Neural cell (in vitro differentiated cells): ENCODE results near the gene DNAJC16. TPM values are rescaled to one million over a fixed set of nuclear protein-coding genes. Genes with fewer than 3 reads are reported as not detected.
A peak's percentile ranks its signal among the peaks of the same experiment; 100 is the strongest.

Source experiments
- H2AFZ ChIP-seq: fragments of 200-600, 300-800 bp; sonication (generic), shearing (Covaris generic); 2 replicates; pipeline ENCODE4 v1.6.0; 2014; ENCODE audit warnings: low read depth, mild to moderate bottlenecking, antibody characterized with exemption, low read length, moderate library complexity
- H3F3A ChIP-seq: fragments of 200-600 bp; shearing (Covaris generic); 2 replicates; pipeline ENCODE4 v1.6.1; 2016; ENCODE audit warnings: mild to moderate bottlenecking, moderate library complexity, mixed read lengths, antibody characterized with exemption, low read length; ENCODE audit not compliant: insufficient read depth, poor library complexity, severe bottlenecking
- H3K27ac ChIP-seq: fragments of 200-600, 300-800 bp; sonication (generic), shearing (Covaris generic); 2 replicates; pipeline ENCODE4 v1.5.1; 2014; ENCODE audit warnings: mild to moderate bottlenecking, low read length, moderate library complexity
- H3K27me3 ChIP-seq: fragments of 300-800, 200-600 bp; sonication (generic), shearing (Covaris generic); 2 replicates; pipeline ENCODE4 v1.6.0; 2014; ENCODE audit warnings: mild to moderate bottlenecking, low read depth, low read length, moderate library complexity; ENCODE audit not compliant: insufficient read depth
- H3K36me3 ChIP-seq: fragments of 300-800, 200-600 bp; sonication (generic), shearing (Covaris generic); 2 replicates; pipeline ENCODE4 v1.5.1; 2014; ENCODE audit warnings: mild to moderate bottlenecking, antibody characterized with exemption, low read length, moderate library complexity; ENCODE audit not compliant: insufficient read depth
- H3K4me2 ChIP-seq: fragments of 300-800, 200-600 bp; sonication (generic), shearing (Covaris generic); 2 replicates; pipeline ENCODE4 v1.6.0; 2014; ENCODE audit warnings: mild to moderate bottlenecking, low read length
- H3K4me3 ChIP-seq: fragments of 300-800, 200-600 bp; sonication (generic), shearing (Covaris generic); 2 replicates; pipeline ENCODE4 v1.5.1; 2014; ENCODE audit warnings: mild to moderate bottlenecking, low read length, moderate library complexity
- H3K79me2 ChIP-seq: fragments of 200-600 bp; shearing (Covaris generic); replicated peaks from 2 replicates; pipeline ENCODE4 v1.6.0; 2014; ENCODE audit warnings: mild to moderate bottlenecking, low read length, moderate library complexity; ENCODE audit not compliant: insufficient read depth
- H3K9ac ChIP-seq: fragments of 300-800, 200-600 bp; sonication (generic), shearing (Covaris generic); 2 replicates; pipeline ENCODE4 v1.6.1; 2016; ENCODE audit warnings: mild to moderate bottlenecking, low read length, mixed read lengths
- H3K9me2 ChIP-seq: fragments of 200-600 bp; shearing (Covaris generic); 2 replicates; pipeline ENCODE4 v1.6.1; 2016; ENCODE audit warnings: mild to moderate bottlenecking, low read length, mixed read lengths; ENCODE audit not compliant: insufficient read depth
- H3K9me3 ChIP-seq: fragments of 200-600, 300-800 bp; sonication (generic), shearing (Covaris generic); 2 replicates; pipeline ENCODE4 v1.6.1; 2016; ENCODE audit warnings: mild to moderate bottlenecking, mixed run types, low read length, moderate library complexity, mixed read lengths
- H4K20me1 ChIP-seq: fragments of 200-600 bp; shearing (Covaris generic); 2 replicates; pipeline ENCODE4 v1.6.1; 2016; ENCODE audit warnings: mild to moderate bottlenecking, mixed run types; ENCODE audit not compliant: insufficient read depth
- EP300 ChIP-seq: fragments of 450-650 bp; conservative IDR thresholded peaks from 2 replicates; pipeline ENCODE4 v1.6.1; 2014; ENCODE audit warnings: antibody characterized with exemption, mild to moderate bottlenecking, moderate library complexity; ENCODE audit not compliant: poor library complexity, severe bottlenecking
- EZH2 ChIP-seq: fragments of 200-600, 300-800 bp; shearing (Covaris generic), sonication (generic); IDR thresholded peaks from 2 replicates; pipeline ENCODE4 v1.6.1; 2014; ENCODE audit warnings: antibody characterized with exemption, low read length, borderline replicate concordance, mild to moderate bottlenecking; ENCODE audit not compliant: insufficient read depth, poor library complexity, severe bottlenecking
- MXI1 ChIP-seq: fragments of 450-650 bp; conservative IDR thresholded peaks from 2 replicates; pipeline ENCODE4 v1.6.1; 2014; ENCODE audit warnings: antibody characterized with exemption, mild to moderate bottlenecking; ENCODE audit not compliant: poor library complexity, severe bottlenecking
- POLR2AphosphoS5 ChIP-seq: IDR thresholded peaks from 2 replicates; pipeline ENCODE4 v1.6.1; 2012
- RAD21 ChIP-seq: fragments of 450-650 bp; conservative IDR thresholded peaks from 2 replicates; pipeline ENCODE4 v1.6.1; 2014; ENCODE audit warnings: antibody characterized with exemption, mild to moderate bottlenecking, moderate library complexity
- SMC3 ChIP-seq: fragments of 450-650 bp; conservative IDR thresholded peaks from 2 replicates; pipeline ENCODE4 v1.6.1; 2014; ENCODE audit warnings: antibody characterized with exemption, mild to moderate bottlenecking, moderate library complexity; ENCODE audit not compliant: poor library complexity
- TAF1 ChIP-seq: IDR thresholded peaks from 2 replicates; pipeline ENCODE4 v1.6.1; 2012; ENCODE audit warnings: low read depth
- polyA plus RNA-seq: library from polyadenylated mRNA; depleted of rRNA; stranded (reverse); fragments of >200 nt; gene quantifications from 2 replicates; pipeline ENCODE4 v1.2.3, GENCODE V29; 2014
- TF ChIP-seq, protein P1 (sequence below): IDR thresholded peaks from 2 replicates; pipeline ENCODE4 v1.6.1; 2012; ENCODE audit warnings: borderline replicate concordance
- TF ChIP-seq, protein P2 (sequence below): fragments of 450-650 bp; IDR thresholded peaks from 2 replicates; pipeline ENCODE4 v1.5.1; 2014; ENCODE audit warnings: antibody characterized with exemption, mild to moderate bottlenecking, moderate library complexity; ENCODE audit not compliant: poor library complexity, severe bottlenecking

The DNAJC16 gene
- polyA plus RNA-seq, 1 donor from 2014 or later = 10.9 TPM

DNA sequence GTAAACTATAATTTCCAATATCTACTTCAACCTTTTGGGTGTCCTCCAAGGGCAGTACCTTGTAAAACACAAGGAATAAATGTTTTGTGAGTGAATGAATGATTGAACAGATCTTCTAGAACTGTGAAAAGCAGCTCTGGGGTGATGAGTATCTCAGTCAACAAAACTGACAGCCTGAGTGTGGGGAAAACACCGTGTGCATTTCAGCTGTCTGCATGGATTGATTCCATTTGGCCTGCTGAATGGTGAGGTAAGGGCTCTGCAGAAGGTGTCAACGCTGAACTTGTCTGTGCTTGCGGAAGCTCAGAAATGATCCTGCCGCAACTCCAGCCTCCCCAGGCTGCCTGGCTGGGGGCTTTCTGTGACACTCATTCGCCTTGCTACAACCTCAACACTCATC, 65.6 kb downstream of the DNAJC16 start:
- Histone ChIP-seq H3K9ac (no peak overlapping the region), H3K9me2 (no peaks in the 10 kb centered on the region), H4K20me1 (no peaks in the 10 kb centered on the region), H3K27ac (peak overlapping the region; percentile 9), H3K36me3 (no peaks in the 10 kb centered on the region), H3K4me2 (no peak overlapping the region), H3F3A (no peaks in the 10 kb centered on the region), H2AFZ (no peak overlapping the region), H3K9me3 (no peaks in the 10 kb centered on the region), H3K27me3 (no peaks in the 10 kb centered on the region), H3K4me3 (no peak overlapping the region), H3K79me2 (no peaks in the 10 kb centered on the region)
- no peak for TF ChIP-seq SMC3
- TF ChIP-seq, protein P1, sequence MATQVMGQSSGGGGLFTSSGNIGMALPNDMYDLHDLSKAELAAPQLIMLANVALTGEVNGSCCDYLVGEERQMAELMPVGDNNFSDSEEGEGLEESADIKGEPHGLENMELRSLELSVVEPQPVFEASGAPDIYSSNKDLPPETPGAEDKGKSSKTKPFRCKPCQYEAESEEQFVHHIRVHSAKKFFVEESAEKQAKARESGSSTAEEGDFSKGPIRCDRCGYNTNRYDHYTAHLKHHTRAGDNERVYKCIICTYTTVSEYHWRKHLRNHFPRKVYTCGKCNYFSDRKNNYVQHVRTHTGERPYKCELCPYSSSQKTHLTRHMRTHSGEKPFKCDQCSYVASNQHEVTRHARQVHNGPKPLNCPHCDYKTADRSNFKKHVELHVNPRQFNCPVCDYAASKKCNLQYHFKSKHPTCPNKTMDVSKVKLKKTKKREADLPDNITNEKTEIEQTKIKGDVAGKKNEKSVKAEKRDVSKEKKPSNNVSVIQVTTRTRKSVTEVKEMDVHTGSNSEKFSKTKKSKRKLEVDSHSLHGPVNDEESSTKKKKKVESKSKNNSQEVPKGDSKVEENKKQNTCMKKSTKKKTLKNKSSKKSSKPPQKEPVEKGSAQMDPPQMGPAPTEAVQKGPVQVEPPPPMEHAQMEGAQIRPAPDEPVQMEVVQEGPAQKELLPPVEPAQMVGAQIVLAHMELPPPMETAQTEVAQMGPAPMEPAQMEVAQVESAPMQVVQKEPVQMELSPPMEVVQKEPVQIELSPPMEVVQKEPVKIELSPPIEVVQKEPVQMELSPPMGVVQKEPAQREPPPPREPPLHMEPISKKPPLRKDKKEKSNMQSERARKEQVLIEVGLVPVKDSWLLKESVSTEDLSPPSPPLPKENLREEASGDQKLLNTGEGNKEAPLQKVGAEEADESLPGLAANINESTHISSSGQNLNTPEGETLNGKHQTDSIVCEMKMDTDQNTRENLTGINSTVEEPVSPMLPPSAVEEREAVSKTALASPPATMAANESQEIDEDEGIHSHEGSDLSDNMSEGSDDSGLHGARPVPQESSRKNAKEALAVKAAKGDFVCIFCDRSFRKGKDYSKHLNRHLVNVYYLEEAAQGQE = no peak
- TF ChIP-seq RAD21 = no peak
- peak; percentile 64 for TF ChIP-seq EP300
- no peak for TF ChIP-seq TAF1
- peak; percentile 44 for TF ChIP-seq POLR2AphosphoS5

DNA sequence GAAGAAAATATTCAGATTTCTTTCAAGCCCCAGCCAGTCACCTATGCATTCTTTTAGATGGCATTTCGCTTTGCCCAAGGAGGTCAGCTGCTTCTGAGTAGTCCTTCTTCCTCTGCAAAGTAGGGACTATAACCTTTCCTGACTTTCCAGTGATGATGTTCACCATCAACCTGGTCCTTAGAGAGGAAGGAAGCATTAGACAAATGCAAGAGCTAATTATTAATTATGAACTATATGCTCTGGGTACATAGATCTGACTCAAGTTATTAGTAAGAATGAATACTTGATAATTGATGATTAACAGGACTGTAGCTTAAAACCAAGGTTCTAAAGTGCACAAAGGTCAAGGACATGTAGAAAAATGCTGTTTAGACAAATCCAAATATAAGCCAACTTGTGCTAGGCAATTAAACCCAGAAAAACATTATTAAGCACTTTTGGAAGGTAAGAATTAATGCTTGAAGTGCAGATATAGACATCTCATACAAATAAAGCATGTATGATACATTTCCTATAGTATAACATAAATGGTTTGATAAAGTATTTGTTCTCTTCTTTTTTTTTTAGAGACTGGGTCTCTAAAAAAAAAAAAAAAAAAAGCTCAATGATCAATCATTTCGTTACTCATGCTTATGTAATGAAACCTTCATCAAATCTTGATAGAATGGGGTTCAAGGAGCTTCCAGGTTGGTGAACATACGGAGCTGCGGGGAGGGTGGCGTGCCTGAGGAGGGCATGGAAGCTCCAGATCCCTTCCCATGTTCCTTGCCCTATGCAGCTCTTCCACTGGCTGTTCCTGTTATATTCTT, 69.4 kb downstream of the DNAJC16 start:
- no peaks in the 10 kb centered on the region for H4K20me1 ChIP-seq
- no peak for TF ChIP-seq EP300
- H2AFZ ChIP-seq = no peak overlapping the region
- H3K79me2 ChIP-seq = no peaks in the 10 kb centered on the region
- no peaks in the 10 kb centered on the region for H3K36me3 ChIP-seq
- H3F3A ChIP-seq = no peaks in the 10 kb centered on the region
- no peaks in the 10 kb centered on the region for H3K9me2 ChIP-seq
- no peaks in the 10 kb centered on the region for H3K9me3 ChIP-seq
- no peak overlapping the region for H3K4me2 ChIP-seq
- H3K4me3 ChIP-seq = no peak overlapping the region
- H3K27me3 ChIP-seq = no peaks in the 10 kb centered on the region
- no peak overlapping the region for H3K27ac ChIP-seq
- no peak overlapping the region for H3K9ac ChIP-seq

DNA sequence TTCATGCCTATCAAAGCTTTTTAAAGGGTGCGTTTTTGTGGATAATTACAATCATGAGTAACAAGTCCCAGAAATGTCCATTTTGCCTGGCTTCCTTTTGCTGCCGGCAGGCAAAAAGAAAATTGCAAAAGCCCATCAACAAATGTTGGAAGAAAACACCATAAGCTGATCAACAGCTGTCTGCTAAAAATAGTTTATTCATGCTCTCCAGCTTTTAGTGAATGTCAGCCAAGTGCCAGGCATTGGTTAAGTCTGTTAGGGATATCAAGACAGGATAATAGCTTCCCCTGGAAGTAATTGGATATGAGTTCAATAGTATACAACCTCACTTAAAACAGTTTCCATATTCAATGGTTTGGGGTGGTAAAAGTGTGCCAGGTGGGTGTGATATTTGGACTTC, 71.8 kb downstream of the DNAJC16 start:
- no peaks in the 10 kb centered on the region for H3K9me3 ChIP-seq
- TF ChIP-seq, protein P1 = no peak
- TF ChIP-seq EP300 (no peak), POLR2AphosphoS5 (no peak), EZH2 (no peak), RAD21 (no peak), SMC3 (no peak), MXI1 (no peak), TAF1 (no peak)
- TF ChIP-seq, protein P2, sequence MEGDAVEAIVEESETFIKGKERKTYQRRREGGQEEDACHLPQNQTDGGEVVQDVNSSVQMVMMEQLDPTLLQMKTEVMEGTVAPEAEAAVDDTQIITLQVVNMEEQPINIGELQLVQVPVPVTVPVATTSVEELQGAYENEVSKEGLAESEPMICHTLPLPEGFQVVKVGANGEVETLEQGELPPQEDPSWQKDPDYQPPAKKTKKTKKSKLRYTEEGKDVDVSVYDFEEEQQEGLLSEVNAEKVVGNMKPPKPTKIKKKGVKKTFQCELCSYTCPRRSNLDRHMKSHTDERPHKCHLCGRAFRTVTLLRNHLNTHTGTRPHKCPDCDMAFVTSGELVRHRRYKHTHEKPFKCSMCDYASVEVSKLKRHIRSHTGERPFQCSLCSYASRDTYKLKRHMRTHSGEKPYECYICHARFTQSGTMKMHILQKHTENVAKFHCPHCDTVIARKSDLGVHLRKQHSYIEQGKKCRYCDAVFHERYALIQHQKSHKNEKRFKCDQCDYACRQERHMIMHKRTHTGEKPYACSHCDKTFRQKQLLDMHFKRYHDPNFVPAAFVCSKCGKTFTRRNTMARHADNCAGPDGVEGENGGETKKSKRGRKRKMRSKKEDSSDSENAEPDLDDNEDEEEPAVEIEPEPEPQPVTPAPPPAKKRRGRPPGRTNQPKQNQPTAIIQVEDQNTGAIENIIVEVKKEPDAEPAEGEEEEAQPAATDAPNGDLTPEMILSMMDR = no peak
- peaks cover 4% of the 10 kb centered on the region for H3K79me2 ChIP-seq
- H3F3A ChIP-seq = no peaks in the 10 kb centered on the region
- H3K4me2 ChIP-seq = no peak overlapping the region
- no peak overlapping the region for H3K9ac ChIP-seq
- no peaks in the 10 kb centered on the region for H3K9me2 ChIP-seq
- no peak overlapping the region for H2AFZ ChIP-seq
- H3K36me3 ChIP-seq = no peaks in the 10 kb centered on the region
- no peaks in the 10 kb centered on the region for H3K27me3 ChIP-seq
- no peak overlapping the region for H3K27ac ChIP-seq
- no peak overlapping the region for H3K4me3 ChIP-seq
- H4K20me1 ChIP-seq = no peaks in the 10 kb centered on the region
